H1 (cell line): ENCODE results near the gene MGRN1.

ENCODE experiments used
- CEBPB ChIP-seq: IDR thresholded peaks from 2 replicates; pipeline ENCODE4 v1.6.1; 2012; ENCODE audit warnings: low read depth, low read length
- JUN ChIP-seq: IDR thresholded peaks from 2 replicates; pipeline ENCODE4 v1.6.1; 2011; ENCODE audit warnings: low read depth, mild to moderate bottlenecking, improper control_type of control experiment, low read length
- KDM5A ChIP-seq: fragments of 200-600 bp; IDR thresholded peaks from 2 replicates; pipeline ENCODE4 v1.7.1; 2012; ENCODE audit warnings: mild to moderate bottlenecking, low read length, inconsistent platforms, mixed read lengths
- POLR2AphosphoS5 ChIP-seq: IDR thresholded peaks from 2 replicates; pipeline ENCODE4 v1.6.1; 2011; ENCODE audit warnings: low read depth, low read length
- RXRA ChIP-seq: IDR thresholded peaks from 2 replicates; pipeline ENCODE4 v1.6.1; 2011; ENCODE audit warnings: low read depth, mild to moderate bottlenecking, low read length, moderate library complexity; ENCODE audit not compliant: insufficient read depth
- SIN3A ChIP-seq, 2 experiments: IDR thresholded peaks in 1 of 2; conservative IDR thresholded peaks in 1 of 2; 2 replicates each; pipeline ENCODE4 v1.6.1; 2011 to 2012; ENCODE audit warnings: low read length in 2 of 2, improper control_type of control experiment in 1 of 2, low read depth in 1 of 2, mild to moderate bottlenecking in 1 of 2
- SUZ12 ChIP-seq: fragments of 200-600 bp; sonication (generic); IDR thresholded peaks from 2 replicates; pipeline ENCODE4 v1.6.1; 2012; ENCODE audit warnings: mild to moderate bottlenecking, inconsistent platforms, low read length, moderate library complexity, mixed read lengths
- TAF1 ChIP-seq: IDR thresholded peaks from 2 replicates; pipeline ENCODE4 v1.6.1; 2011; ENCODE audit warnings: mild to moderate bottlenecking, low read depth, low read length
- TF ChIP-seq, protein P1 (sequence below), 3 experiments: IDR thresholded peaks; 1 replicate in 2 of 3; 2 replicates in 1 of 3; pipeline versions ENCODE4 v1.5.1 to v1.6.1; 2011; ENCODE audit warnings: low read length in 3 of 3, mild to moderate bottlenecking in 3 of 3, inconsistent platforms in 2 of 3, low read depth in 1 of 3, moderate library complexity in 1 of 3; ENCODE audit not compliant: insufficient read depth in 1 of 3; ENCODE audit errors: control extremely low read depth in 1 of 3
- TF ChIP-seq, protein P2 (sequence below): IDR thresholded peaks from 2 replicates; pipeline ENCODE4 v1.6.1; 2012; ENCODE audit warnings: inconsistent platforms

DNA sequence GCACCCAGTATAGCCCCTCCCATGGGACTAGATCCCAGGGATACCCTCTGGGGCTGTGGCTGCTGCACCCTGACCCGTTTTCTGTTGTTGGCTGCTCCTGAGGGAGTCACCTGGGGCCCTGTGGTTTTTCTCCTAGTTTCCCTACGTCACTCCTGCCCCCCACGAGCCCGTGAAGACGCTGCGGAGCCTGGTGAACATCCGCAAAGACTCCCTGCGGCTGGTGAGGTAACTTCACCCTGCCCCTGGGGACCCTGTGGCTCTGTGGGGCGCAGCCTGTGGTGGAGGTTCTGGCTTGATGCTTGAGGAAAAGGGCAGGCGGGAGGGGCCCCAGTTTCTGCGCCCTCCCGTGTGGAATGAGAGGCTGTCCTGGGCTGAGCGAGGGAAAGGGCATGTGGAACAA, 27.2 kb downstream of the MGRN1 start:
- TF ChIP-seq TAF1 = no peak
- TF ChIP-seq, protein P1, sequence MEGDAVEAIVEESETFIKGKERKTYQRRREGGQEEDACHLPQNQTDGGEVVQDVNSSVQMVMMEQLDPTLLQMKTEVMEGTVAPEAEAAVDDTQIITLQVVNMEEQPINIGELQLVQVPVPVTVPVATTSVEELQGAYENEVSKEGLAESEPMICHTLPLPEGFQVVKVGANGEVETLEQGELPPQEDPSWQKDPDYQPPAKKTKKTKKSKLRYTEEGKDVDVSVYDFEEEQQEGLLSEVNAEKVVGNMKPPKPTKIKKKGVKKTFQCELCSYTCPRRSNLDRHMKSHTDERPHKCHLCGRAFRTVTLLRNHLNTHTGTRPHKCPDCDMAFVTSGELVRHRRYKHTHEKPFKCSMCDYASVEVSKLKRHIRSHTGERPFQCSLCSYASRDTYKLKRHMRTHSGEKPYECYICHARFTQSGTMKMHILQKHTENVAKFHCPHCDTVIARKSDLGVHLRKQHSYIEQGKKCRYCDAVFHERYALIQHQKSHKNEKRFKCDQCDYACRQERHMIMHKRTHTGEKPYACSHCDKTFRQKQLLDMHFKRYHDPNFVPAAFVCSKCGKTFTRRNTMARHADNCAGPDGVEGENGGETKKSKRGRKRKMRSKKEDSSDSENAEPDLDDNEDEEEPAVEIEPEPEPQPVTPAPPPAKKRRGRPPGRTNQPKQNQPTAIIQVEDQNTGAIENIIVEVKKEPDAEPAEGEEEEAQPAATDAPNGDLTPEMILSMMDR (IDR thresholded peaks at IDR 0.05; ENCODE audit: control extremely low read depth in 1 of 3, insufficient read depth in 1 of 3, low read depth in 1 of 3, low read length in 3 of 3) = no peak
- TF ChIP-seq JUN = no peak
- TF ChIP-seq KDM5A = no peak
- TF ChIP-seq, protein P2, sequence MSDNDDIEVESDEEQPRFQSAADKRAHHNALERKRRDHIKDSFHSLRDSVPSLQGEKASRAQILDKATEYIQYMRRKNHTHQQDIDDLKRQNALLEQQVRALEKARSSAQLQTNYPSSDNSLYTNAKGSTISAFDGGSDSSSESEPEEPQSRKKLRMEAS = no peak
- no peak for TF ChIP-seq RXRA
- no peak for TF ChIP-seq POLR2AphosphoS5
- no peak for TF ChIP-seq SIN3A (conservative IDR thresholded peaks at IDR 0.05 in 1 of 2, IDR thresholded peaks at IDR 0.05 in 1 of 2; ENCODE audit: low read depth in 1 of 2, low read length in 2 of 2)
- no peak for TF ChIP-seq SUZ12
- TF ChIP-seq CEBPB = no peak
